Gastrocnemius medialis (tissue), 4 donors: ENCODE results near the gene TTBK1.

Experiments
- POLR2A ChIP-seq, 2 donors: fragments of 450-650 bp; IDR thresholded peaks; one replicate each; pipeline ENCODE4 v1.6.1; 2017; ENCODE audit warnings: antibody characterized with exemption in 2 of 2, mild to moderate bottlenecking in 2 of 2, moderate library complexity in 2 of 2
- TF ChIP-seq, protein P1 (sequence below), 5 experiments: fragments of 450-650 bp in 3 of 5; fragments of 200-600 bp in 2 of 5; sonication (generic) in 2 of 5; IDR thresholded peaks in 4 of 5; conservative IDR thresholded peaks in 1 of 5; 1 replicate in 4 of 5; 2 replicates in 1 of 5; pipeline ENCODE4 v1.5.1; 2016 to 2019; ENCODE audit warnings: antibody characterized with exemption in 5 of 5, mild to moderate bottlenecking in 3 of 5, moderate library complexity in 3 of 5

DNA sequence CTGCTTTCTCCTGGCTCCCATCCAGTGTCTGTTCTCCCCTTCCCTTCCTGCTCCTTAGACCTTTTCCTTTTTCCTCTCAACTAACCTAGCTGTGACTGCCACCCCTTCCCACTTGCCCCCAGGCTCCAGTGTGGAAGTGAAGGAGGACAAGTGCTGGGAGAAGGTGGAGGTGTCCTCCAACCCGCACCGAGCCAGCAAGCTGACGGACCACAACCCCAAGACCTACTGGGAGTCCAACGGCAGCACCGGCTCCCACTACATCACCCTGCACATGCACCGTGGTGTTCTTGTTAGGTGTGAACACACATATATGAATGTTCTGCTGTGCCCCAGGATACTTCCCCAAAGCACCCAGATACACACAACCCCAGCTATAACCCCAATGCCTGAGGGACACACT is 42.7 kb upstream of the TTBK1 start:
- TF ChIP-seq, protein P1, sequence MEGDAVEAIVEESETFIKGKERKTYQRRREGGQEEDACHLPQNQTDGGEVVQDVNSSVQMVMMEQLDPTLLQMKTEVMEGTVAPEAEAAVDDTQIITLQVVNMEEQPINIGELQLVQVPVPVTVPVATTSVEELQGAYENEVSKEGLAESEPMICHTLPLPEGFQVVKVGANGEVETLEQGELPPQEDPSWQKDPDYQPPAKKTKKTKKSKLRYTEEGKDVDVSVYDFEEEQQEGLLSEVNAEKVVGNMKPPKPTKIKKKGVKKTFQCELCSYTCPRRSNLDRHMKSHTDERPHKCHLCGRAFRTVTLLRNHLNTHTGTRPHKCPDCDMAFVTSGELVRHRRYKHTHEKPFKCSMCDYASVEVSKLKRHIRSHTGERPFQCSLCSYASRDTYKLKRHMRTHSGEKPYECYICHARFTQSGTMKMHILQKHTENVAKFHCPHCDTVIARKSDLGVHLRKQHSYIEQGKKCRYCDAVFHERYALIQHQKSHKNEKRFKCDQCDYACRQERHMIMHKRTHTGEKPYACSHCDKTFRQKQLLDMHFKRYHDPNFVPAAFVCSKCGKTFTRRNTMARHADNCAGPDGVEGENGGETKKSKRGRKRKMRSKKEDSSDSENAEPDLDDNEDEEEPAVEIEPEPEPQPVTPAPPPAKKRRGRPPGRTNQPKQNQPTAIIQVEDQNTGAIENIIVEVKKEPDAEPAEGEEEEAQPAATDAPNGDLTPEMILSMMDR (IDR thresholded peaks at IDR 0.05 in 4 of 5, conservative IDR thresholded peaks at IDR 0.05 in 1 of 5) = no peak
- TF ChIP-seq POLR2A (IDR thresholded peaks at IDR 0.05) = no peak
